Endothelial cell of umbilical vein (primary cell): ENCODE data around the gene TLR9. TPM values are rescaled to one million over a fixed set of nuclear protein-coding genes. Genes with fewer than 3 reads are reported as not detected.

Experiments used
- BruUV-seq: library from RNA; stranded (reverse); fragments of 400-500 nt; replicated peaks from 2 replicates; lab custom pipeline; 2021; lab: Mats Ljungman, UMichigan
- CTCF ChIA-PET: fragments of 300-600, 350-600 bp; sonication (Branson Sonifier 250); formaldehyde crosslinking; loops from one replicate; lab custom pipeline; 2021; ENCODE audit warnings: antibody characterized with exemption, inconsistent platforms; lab: Charles Lee
- POLR2A ChIA-PET: fragments of 300-600, 350-600 bp; sonication (Branson Sonifier 250); formaldehyde crosslinking; loops from one replicate; lab custom pipeline; 2021; ENCODE audit warnings: antibody characterized with exemption, inconsistent platforms; lab: Charles Lee
- DNase-seq: peaks from one replicate; pipeline ENCODE4 v3.0.0-alpha.2; 2011; ENCODE audit warnings: low read depth, low spot score
- FAIRE-seq: peaks from 2 replicates; lab custom pipeline; 2011; peaks lifted over from hg19 to GRCh38; lab: Jason Lieb, UNC
- H2AFZ ChIP-seq: 2 replicates; pipeline ENCODE4 v1.6.0; 2012; ENCODE audit warnings: low read depth, low read length, control low read depth, inconsistent platforms
- H3K27ac ChIP-seq: 2 replicates; pipeline ENCODE4 v1.5.1; 2011; ENCODE audit warnings: low read depth, mild to moderate bottlenecking, control low read depth, low read length, moderate library complexity; ENCODE audit not compliant: insufficient read depth
- H3K27me3 ChIP-seq, 2 experiments: 2 replicates each; pipeline versions ENCODE4 v1.6.0 to v1.6.1; 2011; ENCODE audit warnings: low read length in 2 of 2, mixed read lengths in 1 of 2; ENCODE audit not compliant: control insufficient read depth in 2 of 2, insufficient read depth in 2 of 2
- H3K36me3 ChIP-seq, 2 experiments: 2 replicates in 1 of 2; 3 replicates in 1 of 2; pipeline ENCODE4 v1.5.1; 2011; ENCODE audit warnings: low read length in 2 of 2, mild to moderate bottlenecking in 1 of 2, moderate library complexity in 1 of 2; ENCODE audit not compliant: control insufficient read depth in 2 of 2, insufficient read depth in 2 of 2; ENCODE audit errors: extremely low read depth in 1 of 2
- H3K4me1 ChIP-seq: 3 replicates; pipeline ENCODE4 v1.5.1; 2011; ENCODE audit warnings: mild to moderate bottlenecking, low read length; ENCODE audit not compliant: control insufficient read depth, insufficient read depth; ENCODE audit errors: extremely low read depth
- H3K4me2 ChIP-seq: 2 replicates; pipeline ENCODE4 v1.6.1; 2011; ENCODE audit warnings: low read length, control low read depth, mixed read lengths; ENCODE audit not compliant: insufficient read depth
- H3K4me3 ChIP-seq, 3 experiments: fragments of 200-600 bp in 1 of 3; sonication (generic), shearing (Covaris generic) in 1 of 3; replicated peaks in 1 of 3; 2 replicates each; pipeline ENCODE4 v1.5.1; 2011 to 2016; ENCODE audit warnings: control low read depth in 3 of 3, low read length in 3 of 3, mild to moderate bottlenecking in 2 of 3, inconsistent platforms in 1 of 3, low read depth in 1 of 3, moderate library complexity in 1 of 3; ENCODE audit not compliant: insufficient read depth in 1 of 3
- H3K79me2 ChIP-seq: 2 replicates; pipeline ENCODE4 v1.6.0; 2012; ENCODE audit warnings: low read length, inconsistent platforms; ENCODE audit not compliant: control insufficient read depth, insufficient read depth
- H3K9ac ChIP-seq: replicated peaks from 2 replicates; pipeline ENCODE3; 2011; ENCODE audit warnings: low read length, control low read depth; ENCODE audit not compliant: insufficient read depth; ENCODE audit errors: extremely low read depth
- H3K9me1 ChIP-seq: replicated peaks from 3 replicates; pipeline ENCODE4 v1.6.0; 2011; ENCODE audit warnings: mild to moderate bottlenecking, low read length; ENCODE audit not compliant: control insufficient read depth, insufficient read depth; ENCODE audit errors: extremely low read depth
- H3K9me3 ChIP-seq: replicated peaks from 2 replicates; pipeline ENCODE4 v1.5.1; 2012; ENCODE audit warnings: low read length, inconsistent platforms; ENCODE audit not compliant: control insufficient read depth, insufficient read depth
- H4K20me1 ChIP-seq: replicated peaks from 2 replicates; pipeline ENCODE3; 2011; ENCODE audit warnings: mild to moderate bottlenecking, low read length; ENCODE audit not compliant: control insufficient read depth, insufficient read depth; ENCODE audit errors: extremely low read depth
- CTCF ChIP-seq, 2 donors: IDR thresholded peaks; 1 replicate in 1 of 2; 2 replicates in 1 of 2; pipeline ENCODE4 v1.5.1; 2011; ENCODE audit warnings: low read length in 2 of 2, mild to moderate bottlenecking in 2 of 2, moderate library complexity in 2 of 2, control low read depth in 1 of 2, inconsistent platforms in 1 of 2, low read depth in 1 of 2; ENCODE audit not compliant: insufficient read depth in 1 of 2; ENCODE audit errors: extremely low read depth in 1 of 2
- EZH2 ChIP-seq: IDR thresholded peaks from 2 replicates; pipeline ENCODE4 v1.6.1; 2012; ENCODE audit warnings: borderline replicate concordance, low read depth, mild to moderate bottlenecking, moderate library complexity, low read length, inconsistent platforms; ENCODE audit not compliant: severe bottlenecking
- FOS ChIP-seq: IDR thresholded peaks from 2 replicates; pipeline ENCODE4 v1.6.1; 2011; ENCODE audit warnings: mild to moderate bottlenecking, low read length, moderate library complexity, borderline replicate concordance; ENCODE audit not compliant: insufficient read depth
- GATA2 ChIP-seq: IDR thresholded peaks from 2 replicates; pipeline ENCODE4 v1.7.0; 2011; ENCODE audit warnings: low read depth, mild to moderate bottlenecking, moderate library complexity, mixed read lengths, low read length; ENCODE audit not compliant: insufficient read length, insufficient read depth
- JUN ChIP-seq: IDR thresholded peaks from 2 replicates; pipeline ENCODE4 v1.6.1; 2011; ENCODE audit warnings: borderline replicate concordance, low read depth; ENCODE audit not compliant: insufficient read length, insufficient read depth
- MAX ChIP-seq: IDR thresholded peaks from 2 replicates; pipeline ENCODE4 v1.6.1; 2011; ENCODE audit not compliant: insufficient read depth, insufficient read length
- MYC ChIP-seq: IDR thresholded peaks from one replicate; pipeline ENCODE4 v1.6.1; 2011; ENCODE audit warnings: mild to moderate bottlenecking, low read depth, low read length
- POLR2A ChIP-seq: IDR thresholded peaks from 2 replicates; pipeline ENCODE4 v1.6.1; 2012; ENCODE audit warnings: low read depth, mild to moderate bottlenecking, control low read depth, low read length
- POLR2AphosphoS5 ChIP-seq: IDR thresholded peaks from 2 replicates; pipeline ENCODE4 v1.6.1; 2012; ENCODE audit warnings: low read depth, mild to moderate bottlenecking, control low read depth, low read length, moderate library complexity; ENCODE audit not compliant: insufficient read depth
- dilution Hi-C: fragments of 300-500 bp; cut with MboI; formaldehyde crosslinking; loops from one replicate; pipeline ENCODE4 v1.15.0; 2019; ENCODE audit warnings: low sequenced_read_pairs; ENCODE audit not compliant: extremely low pct_ligation_motif_present
- intact Hi-C: fragments of 100-400 bp; cut with micrococcal nuclease; formaldehyde crosslinking; loops from one replicate; pipeline ENCODE4 v1.10.0; 2022
- polyA plus RNA-seq, 4 experiments: library from polyadenylated mRNA; depleted of rRNA in 3 of 4; stranded (reverse) in 3 of 4; unstranded in 1 of 4; fragments of >200 nt; gene quantifications; 2 replicates each; pipeline versions ENCODE4 v1.2.1 to v1.2.3, GENCODE V29; 2011 to 2012; ENCODE audit warnings: missing spikeins in 1 of 4
- total RNA-seq: library from RNA; stranded (reverse); gene quantifications from 2 replicates; pipeline ENCODE4 v1.2.3, GENCODE V29; 2021

TLR9 gene
- total and polyA plus RNA-seq, 2 donors (not counting 3 experiments of a cell fraction or from before 2014, with no cell fraction given): not detected

- Histone ChIP-seq H4K20me1 (no peaks in the 10 kb centered on the region), H2AFZ (no peak overlapping the region), H3K9me1 (no peaks in the 10 kb centered on the region), H3K9ac (no peak overlapping the region), H3K4me2 (no peak overlapping the region), H3K27ac (no peak overlapping the region), H3K4me3 (no peak overlapping the region), H3K4me1 (peaks cover 10% of the 10 kb centered on the region), H3K27me3 (no peaks in the 10 kb centered on the region), H3K9me3 (no peaks in the 10 kb centered on the region), H3K36me3 (no peaks in the 10 kb centered on the region), H3K79me2 (no peaks in the 10 kb centered on the region)
- intact Hi-C loops (no loop called here), dilution Hi-C loops (no loop called here)
- ChIA-PET POLR2A (no interaction called here), CTCF (interaction anchor here (1.5 to 9.7 kb wide), 3 partner anchors 8 to 116 kb away, joined by 10 to 133 read pairs (median 104); partner anchors contain the start of gene TWF2)
- FAIRE-seq (no peak), DNase-seq (no peak)
- TF ChIP-seq MYC (no peak), MAX (no peak), EZH2 (no peak), POLR2A (no peak), JUN (no peak), CTCF (IDR thresholded peaks at IDR 0.05; ENCODE audit: extremely low read depth in 1 of 2, insufficient read depth in 1 of 2, low read depth in 1 of 2, low read length in 2 of 2) (no peak), FOS (no peak), POLR2AphosphoS5 (no peak), GATA2 (no peak)
- BruUV-seq: no TSS peak
Measured at GRCh38 chr3:52223449-52224408, 1.7 kb downstream of the TLR9 start.
